WTC11 (cell line): Measurements from ENCODE around the gene CMTM1. TPM values are rescaled to one million over a fixed set of nuclear protein-coding genes. Genes with fewer than 3 reads are reported as not detected.

Experiments
- CBFB ChIP-seq: sonication (generic); formaldehyde crosslinking; IDR thresholded peaks from 2 replicates; pipeline ENCODE4 v1.8.1; 2022; ENCODE audit warnings: mild to moderate bottlenecking, low read depth, missing genetic modification reagents
- GRHL2 ChIP-seq: fragments of 250-450 bp; sonication (Bioruptor Pico); IDR thresholded peaks from 2 replicates; pipeline ENCODE4 v1.8.0; 2022; ENCODE audit warnings: mild to moderate bottlenecking, moderate library complexity; ENCODE audit not compliant: insufficient replicate concordance, severe bottlenecking
- HMGA2 ChIP-seq: fragments of 250-450 bp; sonication (Bioruptor Pico); IDR thresholded peaks from 2 replicates; pipeline ENCODE4 v1.4.0; 2021; ENCODE audit warnings: mild to moderate bottlenecking, moderate library complexity
- JUN ChIP-seq: sonication (generic); formaldehyde crosslinking; IDR thresholded peaks from 2 replicates; pipeline ENCODE4 v1.8.0; 2023; ENCODE audit warnings: mild to moderate bottlenecking, missing genetic modification reagents
- NFE2L1 ChIP-seq: sonication (generic); formaldehyde crosslinking; IDR thresholded peaks from 2 replicates; pipeline ENCODE4 v1.8.1; 2023; ENCODE audit warnings: missing genetic modification reagents
- RELA ChIP-seq: sonication (generic); formaldehyde crosslinking; IDR thresholded peaks from 2 replicates; pipeline ENCODE4 v1.8.1; 2022; ENCODE audit warnings: missing genetic modification reagents, mild to moderate bottlenecking, borderline replicate concordance
- RORB ChIP-seq: fragments of 250-450 bp; sonication (Bioruptor Pico); IDR thresholded peaks from 2 replicates; pipeline ENCODE4 v1.9.0; 2021; ENCODE audit warnings: mild to moderate bottlenecking
- SOX15 ChIP-seq: fragments of 250-450 bp; sonication (Bioruptor Pico); IDR thresholded peaks from 2 replicates; pipeline ENCODE4 v1.9.0; 2021; ENCODE audit warnings: mild to moderate bottlenecking
- SP1 ChIP-seq: sonication (generic); formaldehyde crosslinking; conservative IDR thresholded peaks from 2 replicates; pipeline ENCODE4 v1.8.1; 2022; ENCODE audit warnings: missing genetic modification reagents
- TCF7 ChIP-seq: sonication (generic); formaldehyde crosslinking; IDR thresholded peaks from 2 replicates; pipeline ENCODE4 v1.8.0; 2022; ENCODE audit warnings: mild to moderate bottlenecking, low read depth, missing genetic modification reagents, moderate library complexity
- TEAD4 ChIP-seq: sonication (generic); formaldehyde crosslinking; IDR thresholded peaks from 2 replicates; pipeline ENCODE4 v1.8.0; 2022; ENCODE audit warnings: mild to moderate bottlenecking, missing genetic modification reagents
- ZNF416 ChIP-seq: fragments of 250-450 bp; sonication (Bioruptor Pico); IDR thresholded peaks from 2 replicates; pipeline ENCODE4 v1.9.0; 2021; ENCODE audit warnings: mild to moderate bottlenecking, inconsistent platforms
- ZNF423 ChIP-seq: fragments of 250-450 bp; sonication (Bioruptor Pico); IDR thresholded peaks from 2 replicates; pipeline ENCODE4 v2.1.2; 2022; ENCODE audit warnings: mild to moderate bottlenecking, moderate library complexity
- total RNA-seq: library from RNA; stranded (reverse); gene quantifications from 3 replicates; pipeline ENCODE4 v1.2.3, GENCODE V29; 2021
- TF ChIP-seq, protein P1 (sequence below): sonication (generic); formaldehyde crosslinking; IDR thresholded peaks from 2 replicates; pipeline ENCODE4 v1.8.0; 2023; ENCODE audit warnings: missing genetic modification reagents, mild to moderate bottlenecking, borderline replicate concordance
- TF ChIP-seq, protein P2 (sequence below): fragments of 250-450 bp; sonication (Bioruptor Pico); IDR thresholded peaks from 2 replicates; pipeline ENCODE4 v1.9.0; 2021; ENCODE audit warnings: mild to moderate bottlenecking
- TF ChIP-seq, protein P3 (sequence below): fragments of 250-450 bp; sonication (Bioruptor Pico); IDR thresholded peaks from 2 replicates; pipeline ENCODE4 v1.9.0; 2021; ENCODE audit warnings: mild to moderate bottlenecking, borderline replicate concordance
- TF ChIP-seq, protein P4 (sequence below): sonication (generic); formaldehyde crosslinking; IDR thresholded peaks from 2 replicates; pipeline ENCODE4 v1.8.1; 2022; ENCODE audit warnings: low read depth, missing genetic modification reagents, borderline replicate concordance
- TF ChIP-seq, protein P5 (sequence below): sonication (generic); formaldehyde crosslinking; IDR thresholded peaks from 2 replicates; pipeline ENCODE4 v1.8.0; 2022; ENCODE audit warnings: missing genetic modification reagents
- TF ChIP-seq, protein P6 (sequence below): sonication (generic); formaldehyde crosslinking; IDR thresholded peaks from 2 replicates; pipeline ENCODE4 v1.8.1; 2022; ENCODE audit warnings: mild to moderate bottlenecking, missing genetic modification reagents, moderate library complexity, borderline replicate concordance

The CMTM1 gene
- total RNA-seq, 1 experiment from 2014 or later = 1.6 TPM

DNA sequence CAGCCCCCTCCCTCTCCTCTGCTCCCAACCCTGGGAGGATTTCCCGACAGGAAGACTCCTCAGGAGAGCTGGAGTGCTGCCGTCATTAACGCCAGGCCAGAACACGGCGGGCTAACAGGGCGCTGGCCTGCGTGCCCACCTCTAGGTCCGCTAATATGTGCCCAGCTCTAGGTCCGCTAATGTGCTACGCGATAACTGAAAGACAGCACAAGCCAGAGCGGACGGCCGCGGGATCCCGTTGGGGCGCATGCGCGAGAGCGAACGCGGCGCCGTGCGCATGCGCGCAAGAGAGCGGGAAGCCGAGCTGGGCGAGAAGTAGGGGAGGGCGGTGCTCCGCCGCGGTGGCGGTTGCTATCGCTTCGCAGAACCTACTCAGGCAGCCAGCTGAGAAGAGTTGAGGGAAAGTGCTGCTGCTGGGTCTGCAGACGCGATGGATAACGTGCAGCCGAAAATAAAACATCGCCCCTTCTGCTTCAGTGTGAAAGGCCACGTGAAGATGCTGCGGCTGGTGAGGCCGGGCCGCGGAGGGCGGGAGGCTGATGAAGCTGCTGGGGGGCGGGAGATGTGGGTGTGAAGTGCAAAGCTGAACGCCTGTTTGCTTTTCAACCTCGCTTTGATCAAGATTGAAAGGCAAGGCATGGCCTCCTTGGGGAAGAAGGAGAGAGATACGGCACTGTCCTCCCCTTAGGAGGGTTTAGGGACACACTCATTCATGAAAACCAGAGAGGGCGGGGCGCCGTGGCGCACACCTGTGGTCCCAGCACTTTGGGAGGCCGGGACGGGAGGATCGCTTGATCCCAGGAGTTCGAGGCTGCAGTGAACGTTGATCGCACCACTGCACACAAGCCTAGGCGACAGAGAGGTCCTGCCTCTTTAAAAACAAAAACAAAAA, 13.7 kb upstream of the CMTM1 start, which contains the start of gene CKLF (continued):
- TF ChIP-seq, protein P1, sequence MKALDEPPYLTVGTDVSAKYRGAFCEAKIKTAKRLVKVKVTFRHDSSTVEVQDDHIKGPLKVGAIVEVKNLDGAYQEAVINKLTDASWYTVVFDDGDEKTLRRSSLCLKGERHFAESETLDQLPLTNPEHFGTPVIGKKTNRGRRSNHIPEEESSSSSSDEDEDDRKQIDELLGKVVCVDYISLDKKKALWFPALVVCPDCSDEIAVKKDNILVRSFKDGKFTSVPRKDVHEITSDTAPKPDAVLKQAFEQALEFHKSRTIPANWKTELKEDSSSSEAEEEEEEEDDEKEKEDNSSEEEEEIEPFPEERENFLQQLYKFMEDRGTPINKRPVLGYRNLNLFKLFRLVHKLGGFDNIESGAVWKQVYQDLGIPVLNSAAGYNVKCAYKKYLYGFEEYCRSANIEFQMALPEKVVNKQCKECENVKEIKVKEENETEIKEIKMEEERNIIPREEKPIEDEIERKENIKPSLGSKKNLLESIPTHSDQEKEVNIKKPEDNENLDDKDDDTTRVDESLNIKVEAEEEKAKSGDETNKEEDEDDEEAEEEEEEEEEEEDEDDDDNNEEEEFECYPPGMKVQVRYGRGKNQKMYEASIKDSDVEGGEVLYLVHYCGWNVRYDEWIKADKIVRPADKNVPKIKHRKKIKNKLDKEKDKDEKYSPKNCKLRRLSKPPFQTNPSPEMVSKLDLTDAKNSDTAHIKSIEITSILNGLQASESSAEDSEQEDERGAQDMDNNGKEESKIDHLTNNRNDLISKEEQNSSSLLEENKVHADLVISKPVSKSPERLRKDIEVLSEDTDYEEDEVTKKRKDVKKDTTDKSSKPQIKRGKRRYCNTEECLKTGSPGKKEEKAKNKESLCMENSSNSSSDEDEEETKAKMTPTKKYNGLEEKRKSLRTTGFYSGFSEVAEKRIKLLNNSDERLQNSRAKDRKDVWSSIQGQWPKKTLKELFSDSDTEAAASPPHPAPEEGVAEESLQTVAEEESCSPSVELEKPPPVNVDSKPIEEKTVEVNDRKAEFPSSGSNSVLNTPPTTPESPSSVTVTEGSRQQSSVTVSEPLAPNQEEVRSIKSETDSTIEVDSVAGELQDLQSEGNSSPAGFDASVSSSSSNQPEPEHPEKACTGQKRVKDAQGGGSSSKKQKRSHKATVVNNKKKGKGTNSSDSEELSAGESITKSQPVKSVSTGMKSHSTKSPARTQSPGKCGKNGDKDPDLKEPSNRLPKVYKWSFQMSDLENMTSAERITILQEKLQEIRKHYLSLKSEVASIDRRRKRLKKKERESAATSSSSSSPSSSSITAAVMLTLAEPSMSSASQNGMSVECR (CRISPR knock-in tag) = peak; percentile 98
- TF ChIP-seq SOX15 (CRISPR knock-in tag) = no peak
- TF ChIP-seq HMGA2 (CRISPR knock-in tag) = no peak
- TF ChIP-seq, protein P2, sequence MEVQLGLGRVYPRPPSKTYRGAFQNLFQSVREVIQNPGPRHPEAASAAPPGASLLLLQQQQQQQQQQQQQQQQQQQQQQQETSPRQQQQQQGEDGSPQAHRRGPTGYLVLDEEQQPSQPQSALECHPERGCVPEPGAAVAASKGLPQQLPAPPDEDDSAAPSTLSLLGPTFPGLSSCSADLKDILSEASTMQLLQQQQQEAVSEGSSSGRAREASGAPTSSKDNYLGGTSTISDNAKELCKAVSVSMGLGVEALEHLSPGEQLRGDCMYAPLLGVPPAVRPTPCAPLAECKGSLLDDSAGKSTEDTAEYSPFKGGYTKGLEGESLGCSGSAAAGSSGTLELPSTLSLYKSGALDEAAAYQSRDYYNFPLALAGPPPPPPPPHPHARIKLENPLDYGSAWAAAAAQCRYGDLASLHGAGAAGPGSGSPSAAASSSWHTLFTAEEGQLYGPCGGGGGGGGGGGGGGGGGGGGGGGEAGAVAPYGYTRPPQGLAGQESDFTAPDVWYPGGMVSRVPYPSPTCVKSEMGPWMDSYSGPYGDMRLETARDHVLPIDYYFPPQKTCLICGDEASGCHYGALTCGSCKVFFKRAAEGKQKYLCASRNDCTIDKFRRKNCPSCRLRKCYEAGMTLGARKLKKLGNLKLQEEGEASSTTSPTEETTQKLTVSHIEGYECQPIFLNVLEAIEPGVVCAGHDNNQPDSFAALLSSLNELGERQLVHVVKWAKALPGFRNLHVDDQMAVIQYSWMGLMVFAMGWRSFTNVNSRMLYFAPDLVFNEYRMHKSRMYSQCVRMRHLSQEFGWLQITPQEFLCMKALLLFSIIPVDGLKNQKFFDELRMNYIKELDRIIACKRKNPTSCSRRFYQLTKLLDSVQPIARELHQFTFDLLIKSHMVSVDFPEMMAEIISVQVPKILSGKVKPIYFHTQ (CRISPR knock-in tag) = no peak
- TF ChIP-seq, protein P3, sequence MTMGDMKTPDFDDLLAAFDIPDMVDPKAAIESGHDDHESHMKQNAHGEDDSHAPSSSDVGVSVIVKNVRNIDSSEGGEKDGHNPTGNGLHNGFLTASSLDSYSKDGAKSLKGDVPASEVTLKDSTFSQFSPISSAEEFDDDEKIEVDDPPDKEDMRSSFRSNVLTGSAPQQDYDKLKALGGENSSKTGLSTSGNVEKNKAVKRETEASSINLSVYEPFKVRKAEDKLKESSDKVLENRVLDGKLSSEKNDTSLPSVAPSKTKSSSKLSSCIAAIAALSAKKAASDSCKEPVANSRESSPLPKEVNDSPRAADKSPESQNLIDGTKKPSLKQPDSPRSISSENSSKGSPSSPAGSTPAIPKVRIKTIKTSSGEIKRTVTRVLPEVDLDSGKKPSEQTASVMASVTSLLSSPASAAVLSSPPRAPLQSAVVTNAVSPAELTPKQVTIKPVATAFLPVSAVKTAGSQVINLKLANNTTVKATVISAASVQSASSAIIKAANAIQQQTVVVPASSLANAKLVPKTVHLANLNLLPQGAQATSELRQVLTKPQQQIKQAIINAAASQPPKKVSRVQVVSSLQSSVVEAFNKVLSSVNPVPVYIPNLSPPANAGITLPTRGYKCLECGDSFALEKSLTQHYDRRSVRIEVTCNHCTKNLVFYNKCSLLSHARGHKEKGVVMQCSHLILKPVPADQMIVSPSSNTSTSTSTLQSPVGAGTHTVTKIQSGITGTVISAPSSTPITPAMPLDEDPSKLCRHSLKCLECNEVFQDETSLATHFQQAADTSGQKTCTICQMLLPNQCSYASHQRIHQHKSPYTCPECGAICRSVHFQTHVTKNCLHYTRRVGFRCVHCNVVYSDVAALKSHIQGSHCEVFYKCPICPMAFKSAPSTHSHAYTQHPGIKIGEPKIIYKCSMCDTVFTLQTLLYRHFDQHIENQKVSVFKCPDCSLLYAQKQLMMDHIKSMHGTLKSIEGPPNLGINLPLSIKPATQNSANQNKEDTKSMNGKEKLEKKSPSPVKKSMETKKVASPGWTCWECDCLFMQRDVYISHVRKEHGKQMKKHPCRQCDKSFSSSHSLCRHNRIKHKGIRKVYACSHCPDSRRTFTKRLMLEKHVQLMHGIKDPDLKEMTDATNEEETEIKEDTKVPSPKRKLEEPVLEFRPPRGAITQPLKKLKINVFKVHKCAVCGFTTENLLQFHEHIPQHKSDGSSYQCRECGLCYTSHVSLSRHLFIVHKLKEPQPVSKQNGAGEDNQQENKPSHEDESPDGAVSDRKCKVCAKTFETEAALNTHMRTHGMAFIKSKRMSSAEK (CRISPR knock-in tag) = peak; percentile 52; the same call in 1 of the 2 replicates
- TF ChIP-seq, protein P4, sequence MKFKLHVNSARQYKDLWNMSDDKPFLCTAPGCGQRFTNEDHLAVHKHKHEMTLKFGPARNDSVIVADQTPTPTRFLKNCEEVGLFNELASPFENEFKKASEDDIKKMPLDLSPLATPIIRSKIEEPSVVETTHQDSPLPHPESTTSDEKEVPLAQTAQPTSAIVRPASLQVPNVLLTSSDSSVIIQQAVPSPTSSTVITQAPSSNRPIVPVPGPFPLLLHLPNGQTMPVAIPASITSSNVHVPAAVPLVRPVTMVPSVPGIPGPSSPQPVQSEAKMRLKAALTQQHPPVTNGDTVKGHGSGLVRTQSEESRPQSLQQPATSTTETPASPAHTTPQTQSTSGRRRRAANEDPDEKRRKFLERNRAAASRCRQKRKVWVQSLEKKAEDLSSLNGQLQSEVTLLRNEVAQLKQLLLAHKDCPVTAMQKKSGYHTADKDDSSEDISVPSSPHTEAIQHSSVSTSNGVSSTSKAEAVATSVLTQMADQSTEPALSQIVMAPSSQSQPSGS (CRISPR knock-in tag) = peak; percentile 91
- TF ChIP-seq RELA = peak; percentile 97
- TF ChIP-seq, protein P5, sequence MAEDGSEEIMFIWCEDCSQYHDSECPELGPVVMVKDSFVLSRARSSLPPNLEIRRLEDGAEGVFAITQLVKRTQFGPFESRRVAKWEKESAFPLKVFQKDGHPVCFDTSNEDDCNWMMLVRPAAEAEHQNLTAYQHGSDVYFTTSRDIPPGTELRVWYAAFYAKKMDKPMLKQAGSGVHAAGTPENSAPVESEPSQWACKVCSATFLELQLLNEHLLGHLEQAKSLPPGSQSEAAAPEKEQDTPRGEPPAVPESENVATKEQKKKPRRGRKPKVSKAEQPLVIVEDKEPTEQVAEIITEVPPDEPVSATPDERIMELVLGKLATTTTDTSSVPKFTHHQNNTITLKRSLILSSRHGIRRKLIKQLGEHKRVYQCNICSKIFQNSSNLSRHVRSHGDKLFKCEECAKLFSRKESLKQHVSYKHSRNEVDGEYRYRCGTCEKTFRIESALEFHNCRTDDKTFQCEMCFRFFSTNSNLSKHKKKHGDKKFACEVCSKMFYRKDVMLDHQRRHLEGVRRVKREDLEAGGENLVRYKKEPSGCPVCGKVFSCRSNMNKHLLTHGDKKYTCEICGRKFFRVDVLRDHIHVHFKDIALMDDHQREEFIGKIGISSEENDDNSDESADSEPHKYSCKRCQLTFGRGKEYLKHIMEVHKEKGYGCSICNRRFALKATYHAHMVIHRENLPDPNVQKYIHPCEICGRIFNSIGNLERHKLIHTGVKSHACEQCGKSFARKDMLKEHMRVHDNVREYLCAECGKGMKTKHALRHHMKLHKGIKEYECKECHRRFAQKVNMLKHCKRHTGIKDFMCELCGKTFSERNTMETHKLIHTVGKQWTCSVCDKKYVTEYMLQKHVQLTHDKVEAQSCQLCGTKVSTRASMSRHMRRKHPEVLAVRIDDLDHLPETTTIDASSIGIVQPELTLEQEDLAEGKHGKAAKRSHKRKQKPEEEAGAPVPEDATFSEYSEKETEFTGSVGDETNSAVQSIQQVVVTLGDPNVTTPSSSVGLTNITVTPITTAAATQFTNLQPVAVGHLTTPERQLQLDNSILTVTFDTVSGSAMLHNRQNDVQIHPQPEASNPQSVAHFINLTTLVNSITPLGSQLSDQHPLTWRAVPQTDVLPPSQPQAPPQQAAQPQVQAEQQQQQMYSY (CRISPR knock-in tag) = no peak
- TF ChIP-seq CBFB (CRISPR knock-in tag) = peak; percentile 87; the same call in 1 of the 2 replicates
- TF ChIP-seq RORB (CRISPR knock-in tag) = no peak
- peak; percentile 95 for TF ChIP-seq TCF7
- TF ChIP-seq TEAD4 (CRISPR knock-in tag) = peak; percentile 88; the same call in 1 of the 2 replicates
- no peak for TF ChIP-seq ZNF423 (CRISPR knock-in tag)
- peak; percentile 79 for TF ChIP-seq SP1 (CRISPR knock-in tag)
- TF ChIP-seq NFE2L1 (CRISPR knock-in tag) = peak; percentile 97
- TF ChIP-seq GRHL2 (CRISPR knock-in tag) = no peak
- TF ChIP-seq, protein P6, sequence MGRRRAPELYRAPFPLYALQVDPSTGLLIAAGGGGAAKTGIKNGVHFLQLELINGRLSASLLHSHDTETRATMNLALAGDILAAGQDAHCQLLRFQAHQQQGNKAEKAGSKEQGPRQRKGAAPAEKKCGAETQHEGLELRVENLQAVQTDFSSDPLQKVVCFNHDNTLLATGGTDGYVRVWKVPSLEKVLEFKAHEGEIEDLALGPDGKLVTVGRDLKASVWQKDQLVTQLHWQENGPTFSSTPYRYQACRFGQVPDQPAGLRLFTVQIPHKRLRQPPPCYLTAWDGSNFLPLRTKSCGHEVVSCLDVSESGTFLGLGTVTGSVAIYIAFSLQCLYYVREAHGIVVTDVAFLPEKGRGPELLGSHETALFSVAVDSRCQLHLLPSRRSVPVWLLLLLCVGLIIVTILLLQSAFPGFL (CRISPR knock-in tag) = no peak
- TF ChIP-seq JUN = peak; percentile 94
- no peak; the same call in 1 of the 2 replicates for TF ChIP-seq ZNF416 (CRISPR knock-in tag)
